ENCODE data around the gene NT5DC2. TPM values are rescaled to one million over a fixed set of nuclear protein-coding genes. Genes with fewer than 3 reads are reported as not detected.

Gene NT5DC2
- total and polyA plus RNA-seq, 10 of the 15 experiments (the other 5 are each of a cell fraction or from before 2014, with no cell fraction given): 21.6 to 135 (median 66.8) TPM

GRCh38 chr3:52512727-52513126 lies 20.9 kb downstream of the NT5DC2 start (continued):
- no peak for TF ChIP-seq SIN3A (IDR thresholded peaks at IDR 0.05; ENCODE audit: low read depth, low read length)
- no peak for TF ChIP-seq BHLHE40 (IDR thresholded peaks at IDR 0.05; ENCODE audit: borderline replicate concordance in 1 of 2, low read depth in 2 of 2, low read length in 1 of 2)
- no peak for TF ChIP-seq SP1 (IDR thresholded peaks at IDR 0.05; ENCODE audit: low read depth, low read length)
- no peak for TF ChIP-seq MEF2B (IDR thresholded peaks at IDR 0.05; ENCODE audit: partially characterized antibody, poor library complexity, severe bottlenecking)
- no peak for TF ChIP-seq ATF3 (IDR thresholded peaks at IDR 0.05; ENCODE audit: borderline replicate concordance, extremely low read depth, low read depth, low read length)
- TF ChIP-seq JUND (IDR thresholded peaks at IDR 0.05; ENCODE audit: low read depth, low read length): no peak

- RAD21 ChIA-PET (ENCODE audit: unreplicated experiment): no interaction called here
- DNase-seq (ENCODE audit: low read depth, low spot score) (no peak), FAIRE-seq (no peak), ATAC-seq (no peak)
- no peaks in the 10 kb centered on the region for H4K20me1 ChIP-seq (ENCODE audit: control insufficient read depth, insufficient read depth)
- no peaks in the 10 kb centered on the region; a peak in 2 of 4 replicates for H3K27me3 ChIP-seq (replicated peaks in 1 of 2; ENCODE audit: control insufficient read depth in 2 of 2, insufficient read depth in 2 of 2, low read length in 1 of 2)
- H3K4me3 ChIP-seq: no peak overlapping the region
- no peaks in the 10 kb centered on the region for H3K9me3 ChIP-seq (replicated peaks; ENCODE audit: control insufficient read depth, insufficient read depth, low read length)
- CTCF ChIA-PET: no interaction called here
- no peaks in the 10 kb centered on the region for H3K36me3 ChIP-seq (ENCODE audit: control insufficient read depth in 2 of 2, insufficient read depth in 2 of 2, low read length in 1 of 2)
- H3K9ac ChIP-seq (ENCODE audit: control insufficient read depth, insufficient read depth, low read length): no peak overlapping the region
- BruUV-seq (replicated peaks): no TSS peak
- no peaks in the 10 kb centered on the region for H3K79me2 ChIP-seq (ENCODE audit: control insufficient read depth, insufficient read depth, low read length)
- in situ Hi-C loops (cut with MboI) (no loop called here), intact Hi-C loops (cut with micrococcal nuclease; ENCODE audit: unreplicated experiment) (no loop called here)
- SMC1A ChIA-PET (ENCODE audit: uncharacterized antibody, unreplicated experiment): interaction anchor here (1.6 kb wide), 1 partner anchor 35 kb away, joined by 3 read pairs; no protein-coding TSS in a partner anchor
- POLR2A ChIA-PET: interaction anchor here (0.5 kb wide), 1 partner anchor 265 kb away, joined by 3 read pairs; no protein-coding TSS in a partner anchor
- no peak overlapping the region for H3K27ac ChIP-seq (ENCODE audit: control insufficient read depth, insufficient read depth)
- H2AFZ ChIP-seq (ENCODE audit: control insufficient read depth, low read depth, low read length): no peak overlapping the region
- WGBS (ENCODE audit: insufficient coverage, insufficient replicate concordance, low lambda C conversion rate, missing lambda C conversion rate): 12% methylated on average over 8 of the region's 8 CpGs
- no peaks in the 10 kb centered on the region for H3K4me1 ChIP-seq (ENCODE audit: control insufficient read depth, insufficient read depth, low read length)
- H3K4me2 ChIP-seq (ENCODE audit: control insufficient read depth, insufficient read depth): no peak overlapping the region
- no peak for TF ChIP-seq SUZ12 (IDR thresholded peaks at IDR 0.05; ENCODE audit: unreplicated experiment)
- TF ChIP-seq BHLHE40 (IDR thresholded peaks at IDR 0.05; ENCODE audit: borderline replicate concordance in 1 of 2, low read depth in 2 of 2, low read length in 1 of 2): 0 out of 4 replicates have a peak, but pooled peaks of 1 of the 2 experiments have one; percentile 12
Observed at GRCh38 chr3:52512105-52512504, 21.6 kb downstream of the NT5DC2 start.
